B cell (primary cell): ENCODE measurements around the gene ASPHD1. TPM values are rescaled to one million over a fixed set of nuclear protein-coding genes. Genes with fewer than 3 reads are reported as not detected.
"Not testable (repeated sequence)": the region's sequence is repeated elsewhere in the genome, so short reads cannot be mapped to it uniquely, and the experiment has no call there.

Experiments
- ATAC-seq: fragments of 200-7000 bp; cut with Tn5 transposase; one replicate; pipeline ENCODE4 v1.10.0; 2021; ENCODE audit warnings: low read depth, mild to moderate bottlenecking, moderate number of reproducible peaks, moderate library complexity
- CTCF ChIA-PET: fragments of 350-600 bp; sonication (Branson Sonifier 250); formaldehyde crosslinking; loops from one replicate; lab custom pipeline; 2021; ENCODE audit warnings: antibody characterized with exemption, inconsistent platforms; lab: Charles Lee
- POLR2A ChIA-PET: fragments of 350-600 bp; sonication (Branson Sonifier 250); formaldehyde crosslinking; loops from one replicate; lab custom pipeline; 2021; ENCODE audit warnings: antibody characterized with exemption; lab: Charles Lee
- DNase-seq: peaks from one replicate; pipeline ENCODE4 v3.0.0; 2013
- H2AFZ ChIP-seq: 2 replicates; pipeline ENCODE4 v1.6.1; 2012; ENCODE audit warnings: mild to moderate bottlenecking, low read depth, low read length; ENCODE audit not compliant: insufficient read depth, poor library complexity, severe bottlenecking
- H3K27ac ChIP-seq, 2 donors: 1 replicate in 1 of 2; 2 replicates in 1 of 2; pipeline ENCODE4 v1.5.1; 2012 to 2013; ENCODE audit warnings: low read length in 2 of 2, mild to moderate bottlenecking in 2 of 2, moderate library complexity in 1 of 2
- H3K27me3 ChIP-seq, 4 experiments: fragments of 200-600 bp in 1 of 4; sonication (generic) in 1 of 4; replicated peaks in 1 of 4; 1 replicate in 2 of 4; 2 replicates in 2 of 4; pipeline versions ENCODE4 v1.6.1 to v1.7.0; 2013 to 2016; ENCODE audit warnings: low read length in 3 of 4, mild to moderate bottlenecking in 2 of 4, mixed read lengths in 1 of 4, moderate library complexity in 1 of 4; ENCODE audit not compliant: insufficient read depth in 4 of 4, control insufficient read depth in 3 of 4; ENCODE audit errors: control extremely low read depth in 1 of 4
- H3K36me3 ChIP-seq, 2 experiments: replicated peaks in 1 of 2; 1 replicate in 1 of 2; 2 replicates in 1 of 2; pipeline versions ENCODE4 v1.6.1 to v1.7.1; 2013; ENCODE audit warnings: low read length in 1 of 2; ENCODE audit not compliant: insufficient read depth in 2 of 2, control insufficient read depth in 1 of 2; ENCODE audit errors: control extremely low read depth in 1 of 2, extremely low read depth in 1 of 2
- H3K4me1 ChIP-seq, 2 donors: fragments of 200-600 bp in 1 of 2; sonication (generic) in 1 of 2; 1 replicate in 1 of 2; 2 replicates in 1 of 2; pipeline versions ENCODE4 v1.5.1 to v1.6.1; 2013 to 2017; ENCODE audit warnings: low read length in 2 of 2; ENCODE audit not compliant: control insufficient read depth in 2 of 2, insufficient read depth in 2 of 2
- H3K4me2 ChIP-seq: replicated peaks from 2 replicates; pipeline ENCODE3; 2012; ENCODE audit warnings: mild to moderate bottlenecking, low read depth, low read length; ENCODE audit not compliant: poor library complexity, severe bottlenecking
- H3K4me3 ChIP-seq, 5 experiments: fragments of 200-600 bp in 1 of 5; sonication (generic) in 1 of 5; 1 replicate in 3 of 5; 2 replicates in 2 of 5; pipeline versions ENCODE4 v1.5.1 to v1.7.0; 2011 to 2016; ENCODE audit warnings: low read length in 4 of 5, mild to moderate bottlenecking in 4 of 5, low read depth in 2 of 5, control low read depth in 1 of 5, moderate library complexity in 1 of 5; ENCODE audit not compliant: insufficient read depth in 1 of 5; ENCODE audit errors: control extremely low read depth in 1 of 5, extremely low read depth in 1 of 5
- H3K79me2 ChIP-seq: fragments of 200-600 bp; sonication (generic); one replicate; pipeline ENCODE4 v1.6.0; 2016; ENCODE audit warnings: low read length; ENCODE audit not compliant: control insufficient read depth, insufficient read depth
- H3K9ac ChIP-seq: fragments of 200-600 bp; sonication (generic); 2 replicates; pipeline ENCODE4 v1.6.1; 2017; ENCODE audit warnings: mild to moderate bottlenecking, low read length, moderate library complexity
- H3K9me3 ChIP-seq, 3 donors: one replicate each; pipeline versions ENCODE4 v1.6.1 to v1.7.1; 2013; ENCODE audit warnings: low read length in 2 of 3; ENCODE audit not compliant: control insufficient read depth in 2 of 3, insufficient read depth in 1 of 3; ENCODE audit errors: control extremely low read depth in 1 of 3
- H4K20me1 ChIP-seq: 2 replicates; pipeline ENCODE4 v1.6.0; 2012; ENCODE audit warnings: mild to moderate bottlenecking, low read length; ENCODE audit not compliant: insufficient read depth, control insufficient read depth, poor library complexity, severe bottlenecking
- H3K27ac Mint-ChIP-seq: one replicate; pipeline ENCODE4 v1.8.0; 2021; ENCODE audit warnings: mixed read lengths
- H3K27me3 Mint-ChIP-seq: one replicate; pipeline ENCODE4 v1.8.0; 2021; ENCODE audit warnings: mixed read lengths
- H3K4me1 Mint-ChIP-seq: one replicate; pipeline ENCODE4 v1.8.0; 2021; ENCODE audit warnings: mixed read lengths
- H3K4me3 Mint-ChIP-seq: one replicate; pipeline ENCODE4 v1.8.0; 2021; ENCODE audit warnings: mixed read lengths
- H3K9me3 Mint-ChIP-seq: one replicate; pipeline ENCODE4 v1.8.0; 2022; ENCODE audit warnings: mixed read lengths; ENCODE audit not compliant: insufficient read depth
- EZH2 ChIP-seq: IDR thresholded peaks from 2 replicates; pipeline ENCODE4 v1.6.1; 2012; ENCODE audit warnings: borderline replicate concordance, low read depth, mild to moderate bottlenecking, moderate library complexity, low read length; ENCODE audit not compliant: insufficient read depth, poor library complexity, severe bottlenecking
- WGBS: methylation state at CpG from one replicate; pipeline ENCODE4 v1.1.5; 2013; ENCODE audit warnings: missing lambda C conversion rate; ENCODE audit not compliant: insufficient coverage; 5-methylcytosine and 5-hydroxymethylcytosine counted together
- intact Hi-C: fragments of 100-400 bp; cut with micrococcal nuclease; formaldehyde crosslinking; loops from one replicate; pipeline ENCODE4 v1.10.0; 2022
- polyA plus RNA-seq: library from polyadenylated mRNA; depleted of rRNA; stranded (reverse); fragments of >200 nt; gene quantifications from 2 replicates; pipeline ENCODE4 v1.2.3, GENCODE V29; 2012
- total RNA-seq, 2 donors: library from RNA; stranded (reverse); fragments of 120-200 nt in 1 of 2; gene quantifications; 1 replicate in 1 of 2; 2 replicates in 1 of 2; pipeline versions ENCODE4 v1.2.3 to v1.2.4, GENCODE V29; 2013 to 2022
- TF ChIP-seq, protein P1 (sequence below): fragments of 200-600 bp; IDR thresholded peaks from one replicate; pipeline ENCODE4 v1.8.0; 2022; ENCODE audit warnings: antibody characterized with exemption, mild to moderate bottlenecking

ASPHD1 gene
- total and polyA plus RNA-seq, 2 donors (not counting 1 experiment from before 2014, with no cell fraction given), result not detected

DNA sequence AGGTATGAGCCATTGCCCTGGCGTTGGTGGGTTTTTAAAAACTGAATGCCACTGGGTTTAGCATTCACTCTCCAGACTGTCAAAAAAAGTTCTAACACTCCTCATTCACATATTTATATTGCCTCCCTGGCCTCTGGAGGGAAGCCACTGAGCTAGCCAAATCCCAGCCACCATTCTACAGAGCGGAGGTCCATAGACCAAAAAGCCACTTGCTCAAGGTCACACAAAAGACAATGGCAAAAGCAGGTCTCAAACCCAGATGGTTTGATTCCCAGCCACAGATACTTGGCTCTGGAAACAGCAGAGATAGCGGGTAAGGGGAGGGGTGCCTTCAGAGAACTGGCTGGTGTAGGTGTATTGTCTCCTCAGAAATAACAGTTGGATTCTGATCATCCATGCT, 19.2 kb upstream of the ASPHD1 start:
- H3K4me3 ChIP-seq, result no peak overlapping the region
- H3K27ac Mint-ChIP-seq, result no peak overlapping the region
- ATAC-seq, result no peak
- intact Hi-C loops, result no loop called here
- H3K27me3 Mint-ChIP-seq, result peaks cover 43% of the 10 kb centered on the region
- TF ChIP-seq, protein P1, sequence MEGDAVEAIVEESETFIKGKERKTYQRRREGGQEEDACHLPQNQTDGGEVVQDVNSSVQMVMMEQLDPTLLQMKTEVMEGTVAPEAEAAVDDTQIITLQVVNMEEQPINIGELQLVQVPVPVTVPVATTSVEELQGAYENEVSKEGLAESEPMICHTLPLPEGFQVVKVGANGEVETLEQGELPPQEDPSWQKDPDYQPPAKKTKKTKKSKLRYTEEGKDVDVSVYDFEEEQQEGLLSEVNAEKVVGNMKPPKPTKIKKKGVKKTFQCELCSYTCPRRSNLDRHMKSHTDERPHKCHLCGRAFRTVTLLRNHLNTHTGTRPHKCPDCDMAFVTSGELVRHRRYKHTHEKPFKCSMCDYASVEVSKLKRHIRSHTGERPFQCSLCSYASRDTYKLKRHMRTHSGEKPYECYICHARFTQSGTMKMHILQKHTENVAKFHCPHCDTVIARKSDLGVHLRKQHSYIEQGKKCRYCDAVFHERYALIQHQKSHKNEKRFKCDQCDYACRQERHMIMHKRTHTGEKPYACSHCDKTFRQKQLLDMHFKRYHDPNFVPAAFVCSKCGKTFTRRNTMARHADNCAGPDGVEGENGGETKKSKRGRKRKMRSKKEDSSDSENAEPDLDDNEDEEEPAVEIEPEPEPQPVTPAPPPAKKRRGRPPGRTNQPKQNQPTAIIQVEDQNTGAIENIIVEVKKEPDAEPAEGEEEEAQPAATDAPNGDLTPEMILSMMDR, result no peak
- no peak for TF ChIP-seq EZH2
- no peaks in the 10 kb centered on the region for H3K79me2 ChIP-seq
- no peak overlapping the region for H2AFZ ChIP-seq
- H3K9me3 ChIP-seq, result peaks cover 0 to 14% (median 3%) of the 10 kb centered on the region in 3 donors
- peaks cover 17% of the 10 kb centered on the region in 2 donors for H3K4me1 ChIP-seq
- POLR2A ChIA-PET, result interaction anchor here (0.6 kb wide), 2 partner anchors 17 to 28 kb away, joined by 5 read pairs; no protein-coding TSS in a partner anchor
- no peaks in the 10 kb centered on the region for H4K20me1 ChIP-seq
- H3K27me3 ChIP-seq, result peaks cover 0 to 34% (median 10%) of the 10 kb centered on the region in 4 experiments
- no peak for DNase-seq
- H3K36me3 ChIP-seq, result no peaks in the 10 kb centered on the region
- CTCF ChIA-PET, result no interaction called here
- no peaks in the 10 kb centered on the region for H3K9me3 Mint-ChIP-seq
- no peak overlapping the region for H3K4me3 Mint-ChIP-seq
- 97% methylated on average over 3 of the region's 3 CpGs for WGBS
- no peak overlapping the region for H3K4me2 ChIP-seq
- H3K9ac ChIP-seq, result no peak overlapping the region
- H3K27ac ChIP-seq, result no peak overlapping the region
- peaks cover 12% of the 10 kb centered on the region for H3K4me1 Mint-ChIP-seq

DNA sequence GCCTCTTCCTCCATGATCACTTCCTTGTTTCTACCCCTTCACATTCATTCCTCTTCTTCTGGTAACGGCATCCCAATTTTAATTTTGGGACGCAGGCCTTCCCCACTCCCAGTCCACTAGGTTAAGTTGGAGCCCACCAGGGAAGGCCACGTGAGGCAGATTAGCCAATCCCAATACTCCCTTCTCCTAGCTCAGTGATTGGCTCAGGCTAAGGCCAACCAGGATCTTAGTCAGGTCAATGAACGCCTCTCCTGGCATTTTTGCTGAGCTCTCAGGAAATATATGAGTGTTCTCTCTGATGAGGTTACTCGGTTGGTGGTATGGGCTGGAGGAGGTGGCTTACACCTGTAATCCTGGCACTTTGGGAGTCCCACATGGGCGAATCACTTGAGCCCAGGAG, 16.3 kb upstream of the ASPHD1 start:
- intact Hi-C loops, result no loop called here

DNA sequence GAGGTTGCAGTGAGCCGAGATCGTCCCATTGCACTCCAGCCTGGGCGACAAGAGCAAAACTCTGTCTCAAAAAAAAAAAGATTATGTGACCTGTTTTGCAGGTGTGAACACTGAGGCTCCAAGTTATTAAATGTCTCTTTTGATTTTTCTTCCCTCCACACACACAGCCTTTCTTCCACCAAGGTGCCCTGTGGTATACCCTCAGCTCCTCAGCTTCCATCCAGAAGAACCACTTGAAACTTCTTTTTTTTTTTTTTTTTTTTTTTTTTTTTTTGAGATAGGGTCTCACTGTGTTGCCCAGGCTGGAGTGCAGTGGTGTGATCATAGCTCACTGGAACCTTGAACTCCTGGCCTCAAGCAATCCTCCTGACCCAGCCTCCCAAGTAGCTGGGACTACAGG, 10.9 kb upstream of the ASPHD1 start:
- DNase-seq, H3K27ac Mint-ChIP-seq, ATAC-seq, H3K36me3 ChIP-seq, H3K4me1 ChIP-seq, H3K4me2 ChIP-seq, H3K4me1 Mint-ChIP-seq, H4K20me1 ChIP-seq, H3K27ac ChIP-seq, H3K4me3 ChIP-seq, H3K9me3 ChIP-seq, intact Hi-C loops, POLR2A ChIA-PET, H3K9me3 Mint-ChIP-seq, H3K79me2 ChIP-seq, H3K4me3 Mint-ChIP-seq, H3K9ac ChIP-seq, H2AFZ ChIP-seq, H3K27me3 ChIP-seq, H3K27me3 Mint-ChIP-seq: not testable (repeated sequence)
- CTCF ChIA-PET, result interaction anchor here (0.6 kb wide), 1 partner anchor 50 kb away, joined by 5 read pairs; no protein-coding TSS in a partner anchor
- 100% methylated on average over 1 of the region's 3 CpGs for WGBS

More for the DNA sequence above, 16.3 kb upstream of the ASPHD1 start:
- H3K4me3 ChIP-seq, result no peak overlapping the region
- no peaks in the 10 kb centered on the region for H3K4me1 ChIP-seq
- H3K9me3 Mint-ChIP-seq, result no peaks in the 10 kb centered on the region
- no peak overlapping the region for H3K9ac ChIP-seq
- TF ChIP-seq, protein P1, result no peak
- H3K79me2 ChIP-seq, result no peaks in the 10 kb centered on the region
- CTCF ChIA-PET, result no interaction called here
- H3K27me3 Mint-ChIP-seq, result peaks cover 28% of the 10 kb centered on the region
- DNase-seq (no peak), ATAC-seq (no peak)
- H3K27ac Mint-ChIP-seq, result no peak overlapping the region
- H2AFZ ChIP-seq, result no peak overlapping the region
- no peaks in the 10 kb centered on the region for H3K4me1 Mint-ChIP-seq
- peaks cover 0 to 13% (median 1%) of the 10 kb centered on the region in 4 experiments for H3K27me3 ChIP-seq
- no peak overlapping the region for H3K27ac ChIP-seq
- H3K4me3 Mint-ChIP-seq, result no peak overlapping the region
- no peaks in the 10 kb centered on the region for H3K36me3 ChIP-seq
- 77% methylated on average over 2 of the region's 6 CpGs for WGBS
- POLR2A ChIA-PET, result no interaction called here
- no peak overlapping the region for H3K4me2 ChIP-seq
- H4K20me1 ChIP-seq, result no peaks in the 10 kb centered on the region
- H3K9me3 ChIP-seq, result no peaks in the 10 kb centered on the region
